Transverse colon (tissue), 4 donors: Measurements from ENCODE around the gene GCN1.

Experiments
- EP300 ChIP-seq: sonication (generic); formaldehyde crosslinking; IDR thresholded peaks from one replicate; pipeline ENCODE4 v1.6.1; 2017; ENCODE audit warnings: antibody characterized with exemption, low read depth
- POLR2A ChIP-seq: fragments of 450-650 bp; IDR thresholded peaks from one replicate; pipeline ENCODE4 v1.6.1; 2016; ENCODE audit warnings: antibody characterized with exemption, mild to moderate bottlenecking, moderate library complexity
- POLR2AphosphoS5 ChIP-seq, 3 donors: sonication (generic); formaldehyde crosslinking; IDR thresholded peaks; one replicate each; pipeline ENCODE4 v1.6.1; 2016; ENCODE audit warnings: antibody characterized with exemption in 3 of 3
- TF ChIP-seq, protein P1 (sequence below), 5 experiments: fragments of 200-600 bp in 3 of 5; fragments of 450-650 bp in 2 of 5; sonication (generic) in 3 of 5; IDR thresholded peaks; 1 replicate in 2 of 5; 2 replicates in 3 of 5; pipeline ENCODE4 v1.5.1; 2016 to 2017; ENCODE audit warnings: antibody characterized with exemption in 5 of 5, inconsistent platforms in 3 of 5, mild to moderate bottlenecking in 2 of 5, moderate library complexity in 1 of 5

DNA sequence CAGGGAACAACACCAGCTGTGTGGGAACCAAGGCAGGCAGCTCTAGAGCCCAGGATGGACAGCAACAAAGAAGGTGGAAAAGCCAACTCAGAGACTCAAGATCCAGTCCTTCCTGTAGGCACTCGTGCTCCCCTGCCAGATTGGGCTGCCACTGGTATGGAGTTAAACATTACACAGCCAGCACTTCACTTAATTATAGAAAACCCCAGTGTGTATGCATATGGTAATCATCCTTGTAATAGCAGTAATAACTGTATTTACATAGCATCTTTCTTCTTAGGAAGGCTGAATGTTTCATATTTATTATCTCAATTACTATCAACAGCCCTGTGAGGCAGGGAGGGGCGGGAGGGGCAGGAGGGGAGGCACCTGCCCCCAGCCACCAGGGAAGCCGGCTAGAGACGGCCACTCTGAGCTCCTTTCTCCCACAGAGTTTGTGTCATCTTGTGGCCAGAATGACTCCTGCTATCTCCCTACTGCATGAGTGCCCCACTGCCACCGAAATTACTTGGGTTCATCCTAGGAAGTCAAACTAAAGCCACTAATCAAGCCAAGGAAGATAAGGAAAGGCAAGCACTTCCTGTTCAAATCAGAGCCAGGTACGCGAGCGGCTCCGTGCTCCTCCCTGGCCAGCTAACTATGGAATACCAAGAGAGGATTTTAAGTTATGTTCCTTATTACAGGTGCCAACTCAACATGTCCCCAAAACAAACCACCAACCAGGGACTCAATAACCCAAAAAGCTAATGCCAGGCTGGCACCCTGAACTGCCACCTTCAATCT lies 62.3 kb downstream of the GCN1 start:
- TF ChIP-seq, protein P1, sequence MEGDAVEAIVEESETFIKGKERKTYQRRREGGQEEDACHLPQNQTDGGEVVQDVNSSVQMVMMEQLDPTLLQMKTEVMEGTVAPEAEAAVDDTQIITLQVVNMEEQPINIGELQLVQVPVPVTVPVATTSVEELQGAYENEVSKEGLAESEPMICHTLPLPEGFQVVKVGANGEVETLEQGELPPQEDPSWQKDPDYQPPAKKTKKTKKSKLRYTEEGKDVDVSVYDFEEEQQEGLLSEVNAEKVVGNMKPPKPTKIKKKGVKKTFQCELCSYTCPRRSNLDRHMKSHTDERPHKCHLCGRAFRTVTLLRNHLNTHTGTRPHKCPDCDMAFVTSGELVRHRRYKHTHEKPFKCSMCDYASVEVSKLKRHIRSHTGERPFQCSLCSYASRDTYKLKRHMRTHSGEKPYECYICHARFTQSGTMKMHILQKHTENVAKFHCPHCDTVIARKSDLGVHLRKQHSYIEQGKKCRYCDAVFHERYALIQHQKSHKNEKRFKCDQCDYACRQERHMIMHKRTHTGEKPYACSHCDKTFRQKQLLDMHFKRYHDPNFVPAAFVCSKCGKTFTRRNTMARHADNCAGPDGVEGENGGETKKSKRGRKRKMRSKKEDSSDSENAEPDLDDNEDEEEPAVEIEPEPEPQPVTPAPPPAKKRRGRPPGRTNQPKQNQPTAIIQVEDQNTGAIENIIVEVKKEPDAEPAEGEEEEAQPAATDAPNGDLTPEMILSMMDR (IDR thresholded peaks at IDR 0.05): no peak
- TF ChIP-seq POLR2AphosphoS5 (IDR thresholded peaks at IDR 0.05) (no peak), EP300 (no peak), POLR2A (no peak)
